Measurements from ENCODE around the gene PEX26.

Gene PEX26

DNA sequence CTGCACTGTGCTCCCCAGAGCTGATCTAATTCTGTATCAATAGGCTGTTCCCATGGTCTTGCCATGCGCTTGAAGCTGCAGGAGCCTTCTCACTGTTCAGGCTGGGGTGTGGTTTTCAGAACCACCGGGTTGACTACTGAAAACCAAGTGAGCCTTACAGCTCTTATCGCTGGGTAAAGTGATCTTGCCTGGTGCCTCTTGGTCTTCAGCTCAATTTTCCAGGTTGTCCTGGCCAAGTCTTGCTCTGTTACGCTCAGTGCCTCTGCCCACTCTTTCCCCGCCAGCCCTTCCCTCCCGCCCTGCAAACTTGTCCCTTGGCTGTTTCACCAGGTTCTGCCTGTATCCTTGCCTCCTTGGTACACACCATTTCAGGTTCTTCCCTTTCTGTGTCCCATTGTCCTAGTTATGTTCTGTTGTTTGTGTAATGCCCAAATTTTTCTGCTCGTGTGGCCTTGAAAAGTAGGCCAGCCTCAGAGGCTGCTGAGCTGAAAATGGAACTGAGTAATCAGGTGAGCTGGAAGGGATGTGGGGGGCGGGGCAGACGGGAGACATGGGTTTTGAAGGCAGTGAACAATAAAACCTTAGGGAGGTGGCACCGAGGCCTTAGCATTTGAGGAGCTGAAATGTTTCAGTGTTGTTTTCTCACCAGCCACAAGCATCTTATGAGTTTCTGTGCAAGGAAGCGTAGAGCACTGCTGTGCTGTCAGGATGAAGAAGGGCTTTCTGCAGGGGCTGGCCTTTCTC, 11.2 kb downstream of the PEX26 start:
- H3K36me3 ChIP-seq (ENCODE audit: control insufficient read depth in 1 of 2, insufficient read depth in 2 of 2, low read length in 2 of 2) = peaks cover 43 to 45% of the 10 kb centered on the region in 2 experiments
- H3K4me2 ChIP-seq (ENCODE audit: low read length) = no peak overlapping the region
- no peak overlapping the region for H4K91ac ChIP-seq (ENCODE audit: low read depth, low read length)
- no peak overlapping the region for H4K8ac ChIP-seq (ENCODE audit: low read depth, low read length)
- no peak overlapping the region for H2AFZ ChIP-seq (ENCODE audit: insufficient read depth, low read length, poor library complexity)
- no peak overlapping the region for H3K27ac ChIP-seq (ENCODE audit: low read depth, low read length)
- H3K79me1 ChIP-seq (ENCODE audit: low read length) = no peaks in the 10 kb centered on the region
- H3K18ac ChIP-seq (ENCODE audit: low read length) = no peak overlapping the region
- no peak overlapping the region for H3K14ac ChIP-seq (ENCODE audit: low read length)
- no peaks in the 10 kb centered on the region for H3K79me2 ChIP-seq (ENCODE audit: control insufficient read depth, insufficient read depth, low read length, poor library complexity)
- H4K12ac ChIP-seq (ENCODE audit: low read depth, low read length) = no peak overlapping the region
- no peak overlapping the region for H3K4ac ChIP-seq (ENCODE audit: low read depth, low read length)
- WGBS (ENCODE audit: extremely low coverage, insufficient coverage, insufficient read length) = no CpG with 5 or more reads among the region's 11 CpGs
- H3K9ac ChIP-seq (ENCODE audit: low read length) = no peak overlapping the region
- no peak overlapping the region for H3K4me3 ChIP-seq (ENCODE audit: low read depth, low read length)
- no peak overlapping the region for H2AK5ac ChIP-seq (ENCODE audit: low read length)
- no peak for DNase-seq
- no peak overlapping the region for H2BK12ac ChIP-seq (ENCODE audit: low read length)
- no peaks in the 10 kb centered on the region for H3K4me1 ChIP-seq (ENCODE audit: control insufficient read depth in 1 of 2, insufficient read depth in 2 of 2, low read length in 2 of 2)
- H3K23ac ChIP-seq (ENCODE audit: low read length) = no peak overlapping the region
- no peak overlapping the region for H2BK5ac ChIP-seq (ENCODE audit: low read depth, low read length, poor library complexity)
- no peak overlapping the region for H2BK120ac ChIP-seq (ENCODE audit: insufficient read depth, low read length, poor library complexity)
- H3K9me3 ChIP-seq (ENCODE audit: insufficient read depth, low read depth, low read length) = no peaks in the 10 kb centered on the region
- no peaks in the 10 kb centered on the region for H3K27me3 ChIP-seq (ENCODE audit: insufficient read depth, low read length)

DNA sequence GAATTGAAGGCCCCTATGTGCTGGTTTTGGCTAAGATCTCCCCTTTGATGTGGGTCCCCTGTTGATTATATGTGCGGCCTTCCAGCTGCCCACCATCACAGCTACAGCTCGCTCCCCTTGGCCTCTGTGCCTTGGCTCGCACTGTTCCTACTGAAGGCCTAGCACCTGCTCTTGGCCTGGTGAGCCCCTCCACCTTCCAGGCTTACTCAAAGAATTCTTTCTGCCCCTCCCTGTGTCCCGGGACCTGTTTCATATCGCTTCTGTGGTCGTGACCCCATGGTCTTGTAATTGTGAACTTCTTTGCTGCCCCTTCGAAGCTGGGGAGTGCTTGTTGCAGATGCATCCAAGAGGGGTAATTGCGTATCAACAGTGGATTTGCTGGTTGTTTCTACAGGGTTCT, 12.5 kb downstream of the PEX26 start:
- Histone ChIP-seq H3K79me2 (ENCODE audit: control insufficient read depth, insufficient read depth, low read length, poor library complexity) (no peaks in the 10 kb centered on the region), H4K8ac (ENCODE audit: low read depth, low read length) (no peak overlapping the region), H3K18ac (ENCODE audit: low read length) (no peak overlapping the region), H3K27me3 (ENCODE audit: insufficient read depth, low read length) (no peaks in the 10 kb centered on the region), H3K9me3 (ENCODE audit: insufficient read depth, low read depth, low read length) (no peaks in the 10 kb centered on the region), H2AFZ (ENCODE audit: insufficient read depth, low read length, poor library complexity) (no peak overlapping the region), H4K12ac (ENCODE audit: low read depth, low read length) (no peak overlapping the region), H2BK12ac (ENCODE audit: low read length) (no peak overlapping the region), H2BK120ac (ENCODE audit: insufficient read depth, low read length, poor library complexity) (no peak overlapping the region), H3K4me1 (ENCODE audit: control insufficient read depth in 1 of 2, insufficient read depth in 2 of 2, low read length in 2 of 2) (no peaks in the 10 kb centered on the region), H3K9ac (ENCODE audit: low read length) (no peak overlapping the region), H2AK5ac (ENCODE audit: low read length) (no peak overlapping the region), H3K79me1 (ENCODE audit: low read length) (no peaks in the 10 kb centered on the region), H3K4ac (ENCODE audit: low read depth, low read length) (no peak overlapping the region), H2BK5ac (ENCODE audit: low read depth, low read length, poor library complexity) (no peak overlapping the region), H3K23ac (ENCODE audit: low read length) (no peak overlapping the region), H3K27ac (ENCODE audit: low read depth, low read length) (no peak overlapping the region), H3K36me3 (ENCODE audit: control insufficient read depth in 1 of 2, insufficient read depth in 2 of 2, low read length in 2 of 2) (peaks cover 36 to 39% of the 10 kb centered on the region in 2 experiments), H3K4me2 (ENCODE audit: low read length) (no peak overlapping the region), H4K91ac (ENCODE audit: low read depth, low read length) (no peak overlapping the region), H3K4me3 (ENCODE audit: low read depth, low read length) (peak overlapping the region; percentile 7), H3K14ac (ENCODE audit: low read length) (no peak overlapping the region)
- DNase-seq = no peak
- no CpG with 5 or more reads among the region's 8 CpGs for WGBS (ENCODE audit: extremely low coverage, insufficient coverage, insufficient read length)

DNA sequence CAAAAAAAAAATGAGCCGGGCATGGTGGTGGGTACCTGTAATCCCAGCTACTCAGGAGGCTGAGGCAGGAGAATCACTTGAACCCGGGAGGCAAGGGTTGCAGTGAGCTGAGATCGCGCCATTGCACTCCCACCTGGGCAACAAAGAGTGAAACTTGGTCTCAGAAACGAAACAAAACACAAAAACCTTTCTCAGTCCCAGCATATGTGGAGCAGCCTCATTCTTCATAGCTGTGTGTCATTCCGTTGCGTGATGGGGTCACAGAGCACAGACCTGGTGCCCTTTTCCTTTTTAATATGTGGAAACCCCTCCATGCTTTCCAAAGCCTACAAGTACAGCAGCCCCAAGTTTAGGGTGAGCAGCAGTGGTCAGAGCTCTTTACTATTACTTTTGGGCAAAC, 13.7 kb downstream of the PEX26 start:
- Histone ChIP-seq H2BK5ac (ENCODE audit: low read depth, low read length, poor library complexity) (no peak overlapping the region), H3K4ac (ENCODE audit: low read depth, low read length) (no peak overlapping the region), H3K4me1 (ENCODE audit: control insufficient read depth in 1 of 2, insufficient read depth in 2 of 2, low read length in 2 of 2) (no peaks in the 10 kb centered on the region), H4K12ac (ENCODE audit: low read depth, low read length) (no peak overlapping the region), H2BK120ac (ENCODE audit: insufficient read depth, low read length, poor library complexity) (no peak overlapping the region), H2AFZ (ENCODE audit: insufficient read depth, low read length, poor library complexity) (no peak overlapping the region), H2AK5ac (ENCODE audit: low read length) (no peak overlapping the region), H3K36me3 (ENCODE audit: control insufficient read depth in 1 of 2, insufficient read depth in 2 of 2, low read length in 2 of 2) (peaks cover 35% of the 10 kb centered on the region in 2 experiments), H3K27me3 (ENCODE audit: insufficient read depth, low read length) (no peaks in the 10 kb centered on the region), H3K9ac (ENCODE audit: low read length) (no peak overlapping the region), H4K8ac (ENCODE audit: low read depth, low read length) (no peak overlapping the region), H4K91ac (ENCODE audit: low read depth, low read length) (no peak overlapping the region), H3K4me2 (ENCODE audit: low read length) (no peak overlapping the region), H3K14ac (ENCODE audit: low read length) (no peak overlapping the region), H2BK12ac (ENCODE audit: low read length) (no peak overlapping the region), H3K27ac (ENCODE audit: low read depth, low read length) (no peak overlapping the region), H3K9me3 (ENCODE audit: insufficient read depth, low read depth, low read length) (no peaks in the 10 kb centered on the region), H3K79me2 (ENCODE audit: control insufficient read depth, insufficient read depth, low read length, poor library complexity) (no peaks in the 10 kb centered on the region), H3K23ac (ENCODE audit: low read length) (no peak overlapping the region), H3K18ac (ENCODE audit: low read length) (no peak overlapping the region), H3K79me1 (ENCODE audit: low read length) (no peaks in the 10 kb centered on the region), H3K4me3 (ENCODE audit: low read depth, low read length) (no peak overlapping the region)
- no CpG with 5 or more reads among the region's 7 CpGs for WGBS (ENCODE audit: extremely low coverage, insufficient coverage, insufficient read length)
- DNase-seq = no peak

DNA sequence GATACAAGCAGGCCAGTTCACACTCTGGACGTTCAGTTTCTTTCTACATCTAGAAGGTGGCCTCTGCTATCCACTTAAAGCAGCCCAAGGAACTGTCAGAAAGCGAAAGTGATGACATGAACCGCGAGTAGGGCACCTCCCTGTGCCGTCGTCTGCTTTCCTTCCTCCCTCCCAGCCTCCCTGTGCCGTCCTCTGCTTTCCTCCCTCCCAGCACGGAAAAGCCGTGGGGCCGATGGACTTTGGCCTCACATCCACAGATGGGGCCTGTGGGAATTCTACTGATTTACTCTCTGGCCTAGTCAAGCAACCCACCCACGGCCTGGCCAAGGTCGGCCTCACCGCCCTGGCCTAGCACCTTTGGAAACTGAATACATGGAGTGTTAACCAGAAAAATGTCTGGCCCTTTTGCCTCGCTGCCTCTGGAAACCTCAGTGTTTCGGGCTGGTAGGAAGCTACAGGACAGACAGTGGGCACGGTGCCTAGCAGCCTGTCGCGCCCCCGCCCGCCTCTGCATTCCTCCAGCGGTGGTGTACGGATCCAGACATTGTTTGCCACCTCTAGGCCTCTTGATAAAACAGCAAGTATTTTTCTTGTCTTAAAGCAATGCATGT, 14.2 kb downstream of the PEX26 start:
- Histone ChIP-seq H4K91ac (ENCODE audit: low read depth, low read length) (no peak overlapping the region), H3K27ac (ENCODE audit: low read depth, low read length) (no peak overlapping the region), H3K79me1 (ENCODE audit: low read length) (no peaks in the 10 kb centered on the region), H3K18ac (ENCODE audit: low read length) (no peak overlapping the region), H4K8ac (ENCODE audit: low read depth, low read length) (no peak overlapping the region), H3K4ac (ENCODE audit: low read depth, low read length) (no peak overlapping the region), H3K4me2 (ENCODE audit: low read length) (no peak overlapping the region), H3K27me3 (ENCODE audit: insufficient read depth, low read length) (no peaks in the 10 kb centered on the region), H2AFZ (ENCODE audit: insufficient read depth, low read length, poor library complexity) (no peak overlapping the region), H2BK12ac (ENCODE audit: low read length) (no peak overlapping the region), H3K79me2 (ENCODE audit: control insufficient read depth, insufficient read depth, low read length, poor library complexity) (no peaks in the 10 kb centered on the region), H2BK120ac (ENCODE audit: insufficient read depth, low read length, poor library complexity) (no peak overlapping the region), H2BK5ac (ENCODE audit: low read depth, low read length, poor library complexity) (no peak overlapping the region), H3K14ac (ENCODE audit: low read length) (no peak overlapping the region), H3K23ac (ENCODE audit: low read length) (no peak overlapping the region), H2AK5ac (ENCODE audit: low read length) (no peak overlapping the region), H3K4me3 (ENCODE audit: low read depth, low read length) (no peak overlapping the region), H3K4me1 (ENCODE audit: control insufficient read depth in 1 of 2, insufficient read depth in 2 of 2, low read length in 2 of 2) (no peaks in the 10 kb centered on the region), H3K9ac (ENCODE audit: low read length) (no peak overlapping the region), H3K9me3 (ENCODE audit: insufficient read depth, low read depth, low read length) (no peaks in the 10 kb centered on the region), H4K12ac (ENCODE audit: low read depth, low read length) (no peak overlapping the region), H3K36me3 (ENCODE audit: control insufficient read depth in 1 of 2, insufficient read depth in 2 of 2, low read length in 2 of 2) (peaks cover 33 to 35% of the 10 kb centered on the region in 2 experiments)
- WGBS (ENCODE audit: extremely low coverage, insufficient coverage, insufficient read length) = no CpG with 5 or more reads among the region's 22 CpGs
- no peak for DNase-seq

Measured in trophoblast cell (in vitro differentiated cells and primary cell).